ENCODE results near the gene PPP2R2C. TPM values are rescaled to one million over a fixed set of nuclear protein-coding genes. Genes with fewer than 3 reads are reported as not detected.

Gene PPP2R2C
- total RNA-seq, 2 donors from 2014 or later, result 0.53 TPM; not detected in 1

- no peak for DNase-seq
- ATAC-seq, result no peak
- intact Hi-C loops (cut with DNase I, micrococcal nuclease), result no loop called here
Observed at GRCh38 chr4:6393066-6393465, 79.3 kb downstream of the PPP2R2C start.

DNA sequence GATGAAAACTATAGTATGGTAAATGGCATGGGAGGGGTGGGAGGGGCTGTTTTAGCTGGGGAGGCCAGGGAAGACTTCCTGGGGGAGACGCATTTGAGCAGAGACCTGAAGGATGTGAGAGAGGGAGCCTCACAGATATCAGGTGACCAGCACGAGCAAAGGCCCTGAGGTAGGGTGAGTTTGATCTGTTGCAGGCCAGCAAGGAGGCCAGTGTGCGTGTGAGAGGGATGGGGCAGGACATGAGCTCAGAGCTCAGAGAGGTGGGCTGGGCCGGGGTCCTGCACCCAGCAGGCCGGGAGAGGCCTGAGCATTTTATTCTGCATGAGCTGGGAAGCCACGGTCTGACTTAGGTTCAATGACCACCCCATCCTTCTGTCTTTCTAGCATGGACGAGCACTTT, 80.0 kb downstream of the PPP2R2C start:
- intact Hi-C loops (cut with DNase I, micrococcal nuclease), result no loop called here
- no peak for ATAC-seq
- no peak for DNase-seq

GRCh38 chr4:6391852-6392188, 80.6 kb downstream of the PPP2R2C start:
- ATAC-seq (no peak), DNase-seq (no peak)
- intact Hi-C loops (cut with DNase I, micrococcal nuclease), result no loop called here

GRCh38 chr4:6391186-6391851, 81.1 kb downstream of the PPP2R2C start:
- intact Hi-C loops (cut with DNase I, micrococcal nuclease), result no loop called here
- ATAC-seq (no peak), DNase-seq (no peak)

DNA sequence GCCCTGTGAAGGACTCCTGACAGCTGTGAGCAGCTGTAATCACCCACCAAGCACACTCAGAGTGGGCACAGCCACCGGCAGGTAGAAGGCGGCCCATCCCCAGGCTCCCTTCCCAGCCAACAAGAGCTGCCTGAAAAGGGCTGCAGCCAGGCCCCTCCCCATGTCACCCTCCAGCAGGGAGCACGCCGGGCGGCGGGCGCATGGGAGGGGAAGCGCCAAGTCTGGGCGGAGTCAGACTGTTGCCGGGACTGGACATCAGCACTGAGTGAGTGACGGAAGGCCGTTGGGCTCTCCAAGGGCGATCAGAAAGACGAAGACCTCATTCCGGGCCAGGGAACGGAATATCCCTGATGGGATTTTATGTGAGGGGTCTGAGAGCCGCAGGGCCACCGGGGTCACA, 82.1 kb downstream of the PPP2R2C start:
- intact Hi-C loops (cut with DNase I, micrococcal nuclease), result no loop called here
- ATAC-seq, result no peak
- DNase-seq, result no peak

DNA sequence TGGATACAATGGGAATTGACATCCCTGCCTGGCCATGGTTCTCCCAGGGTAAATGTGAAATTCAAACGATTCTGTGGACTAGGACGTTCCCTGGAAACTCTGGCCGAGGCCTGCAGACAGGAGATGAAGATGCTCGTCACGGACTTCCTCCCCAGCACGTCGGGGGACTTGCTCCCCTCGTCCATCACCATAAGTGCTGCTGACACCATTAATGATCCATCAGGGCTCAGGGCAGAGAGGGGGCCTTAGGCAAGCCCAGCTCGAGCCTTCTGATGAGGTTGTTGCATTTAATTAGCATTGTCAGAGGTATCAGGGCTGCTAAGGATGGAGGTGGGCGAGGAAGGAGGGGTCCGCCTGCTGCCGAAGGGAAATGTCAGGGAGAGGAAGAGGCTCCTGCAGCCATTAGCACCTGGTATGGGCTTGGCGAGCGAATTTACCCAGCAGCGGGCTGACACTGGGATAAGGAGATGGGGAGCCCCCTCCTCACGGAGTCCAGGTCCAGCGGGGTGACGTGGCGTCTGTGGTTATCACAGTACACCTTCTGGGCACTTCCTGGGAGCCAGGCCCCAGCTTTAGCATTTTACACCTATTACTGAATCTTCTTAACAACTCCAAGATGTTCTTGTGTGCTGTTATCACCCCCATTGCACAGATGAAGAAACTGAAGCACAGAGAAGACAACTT, 83.1 kb downstream of the PPP2R2C start:
- DNase-seq (no peak), ATAC-seq (no peak)
- intact Hi-C loops (cut with DNase I, micrococcal nuclease), result no loop called here

DNA sequence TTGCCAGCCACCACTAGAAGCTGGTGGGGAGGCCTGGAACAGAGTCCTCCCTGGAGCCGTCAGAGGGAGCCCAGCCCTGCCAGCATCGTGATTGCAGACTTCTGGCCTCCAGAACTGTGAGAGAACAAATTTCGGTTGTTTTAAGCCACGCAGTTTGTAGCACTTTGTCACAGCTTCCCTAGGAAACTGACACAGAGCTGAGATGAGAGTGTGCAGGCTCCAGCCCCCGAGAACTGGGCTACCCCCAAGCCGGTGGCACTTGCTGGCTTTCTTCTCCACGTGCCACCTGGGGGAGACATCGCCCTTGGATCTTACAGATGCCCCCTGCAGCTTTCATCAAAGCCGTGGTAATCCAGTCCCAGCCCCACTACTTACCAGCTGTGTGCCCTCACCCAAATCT, 83.7 kb downstream of the PPP2R2C start:
- intact Hi-C loops (cut with DNase I, micrococcal nuclease), result no loop called here
- ATAC-seq, result no peak
- no peak for DNase-seq

DNA sequence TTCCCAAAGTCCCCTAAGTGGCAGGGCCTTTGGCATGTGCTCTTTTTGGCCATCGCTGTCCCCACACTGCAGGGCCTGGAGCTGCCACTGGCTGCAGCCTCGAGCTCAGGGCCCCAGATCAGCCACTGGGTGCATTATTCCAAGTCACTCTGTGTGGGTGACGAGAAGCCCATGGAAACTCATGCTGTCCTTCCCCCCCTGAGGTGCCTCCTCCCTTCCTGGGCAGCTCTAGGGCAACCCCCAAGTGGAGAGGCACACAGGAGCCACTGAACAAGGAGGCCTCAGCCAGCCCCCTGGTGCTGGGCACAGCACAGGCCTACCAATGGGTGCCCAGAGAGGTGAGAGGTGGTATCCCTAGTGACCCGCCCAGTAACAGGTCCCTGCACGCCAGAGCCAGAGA, 84.5 kb downstream of the PPP2R2C start:
- intact Hi-C loops (cut with DNase I, micrococcal nuclease), result no loop called here
- DNase-seq (no peak), ATAC-seq (no peak)

DNA sequence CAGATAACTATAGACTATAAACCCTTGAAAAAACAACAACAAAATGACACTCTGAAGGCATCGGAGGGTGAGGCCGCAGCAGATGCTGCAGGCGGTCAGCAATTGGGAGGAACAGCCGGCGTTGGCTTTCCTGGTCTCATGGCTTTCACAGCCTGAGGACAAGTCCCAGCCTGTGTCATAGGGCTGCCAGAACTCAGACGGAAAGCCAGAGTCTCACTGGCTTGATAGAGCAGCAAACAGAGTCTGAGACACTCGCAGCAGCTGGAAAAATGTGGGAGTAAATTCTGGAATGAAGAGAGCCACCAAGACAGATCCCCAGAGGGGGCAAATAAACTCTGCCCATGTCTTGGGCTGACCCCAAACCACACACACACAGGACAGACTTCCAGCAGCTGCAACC, 86.3 kb downstream of the PPP2R2C start:
- no peak for ATAC-seq
- intact Hi-C loops (cut with DNase I, micrococcal nuclease), result no loop called here

DNA sequence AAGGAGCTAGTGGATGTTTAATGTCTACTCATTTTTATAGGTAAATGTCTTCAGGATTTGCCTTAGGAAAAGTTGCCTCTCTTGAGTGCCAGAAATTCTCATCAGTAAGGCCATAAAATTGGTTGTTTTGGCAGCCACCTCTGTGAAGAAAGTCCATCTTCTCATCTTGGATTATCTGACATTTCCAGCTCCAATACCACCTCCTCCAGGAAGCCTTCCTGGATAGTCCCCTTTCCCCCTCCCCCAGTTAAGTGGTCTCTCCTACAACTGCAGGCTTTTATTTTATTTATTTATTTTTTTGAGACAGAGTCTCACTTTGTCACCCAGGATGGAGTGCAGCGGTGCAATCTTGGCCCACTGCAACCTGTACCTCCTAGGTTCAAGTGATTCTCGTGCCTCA, 87.1 kb downstream of the PPP2R2C start:
- ATAC-seq (no peak), DNase-seq (no peak)
- intact Hi-C loops (cut with DNase I, micrococcal nuclease), result no loop called here

More for the DNA sequence above, 86.3 kb downstream of the PPP2R2C start:
- no peak for DNase-seq

- intact Hi-C loops (cut with DNase I, micrococcal nuclease), result no loop called here
- DNase-seq, result no peak
- no peak for ATAC-seq
Observed at GRCh38 chr4:6384541-6384940, 87.9 kb downstream of the PPP2R2C start.

DNA sequence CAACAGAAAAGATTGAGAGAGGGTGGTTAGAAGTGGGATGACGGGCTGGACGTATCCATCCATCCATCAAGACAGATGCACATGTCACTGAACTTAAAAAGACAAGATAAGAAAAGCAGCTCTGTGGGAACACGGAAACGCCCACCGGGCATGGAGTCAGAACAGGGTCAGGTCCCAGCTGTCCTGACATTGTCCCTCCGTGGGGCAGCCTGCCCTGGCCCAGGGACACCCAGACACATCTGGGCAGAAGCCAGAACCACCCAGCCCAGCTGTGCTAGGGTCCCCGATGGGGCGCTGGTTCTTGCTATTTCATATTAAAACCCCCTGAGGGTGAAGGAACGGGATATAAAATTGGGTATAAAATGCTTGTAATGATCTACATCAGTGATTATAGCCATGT, 88.5 kb downstream of the PPP2R2C start:
- intact Hi-C loops (cut with DNase I, micrococcal nuclease), result no loop called here
- DNase-seq (no peak), ATAC-seq (no peak)

- no peak for DNase-seq
- intact Hi-C loops (cut with DNase I, micrococcal nuclease), result no loop called here
Observed at GRCh38 chr4:6383009-6383404, 89.4 kb downstream of the PPP2R2C start.

GRCh38 chr4:6381571-6382123, 90.8 kb downstream of the PPP2R2C start:
- intact Hi-C loops (cut with DNase I, micrococcal nuclease), result no loop called here
- no peak for DNase-seq

More at GRCh38 chr4:6383009-6383404, 89.4 kb downstream of the PPP2R2C start:
- ATAC-seq, result no peak

DNA sequence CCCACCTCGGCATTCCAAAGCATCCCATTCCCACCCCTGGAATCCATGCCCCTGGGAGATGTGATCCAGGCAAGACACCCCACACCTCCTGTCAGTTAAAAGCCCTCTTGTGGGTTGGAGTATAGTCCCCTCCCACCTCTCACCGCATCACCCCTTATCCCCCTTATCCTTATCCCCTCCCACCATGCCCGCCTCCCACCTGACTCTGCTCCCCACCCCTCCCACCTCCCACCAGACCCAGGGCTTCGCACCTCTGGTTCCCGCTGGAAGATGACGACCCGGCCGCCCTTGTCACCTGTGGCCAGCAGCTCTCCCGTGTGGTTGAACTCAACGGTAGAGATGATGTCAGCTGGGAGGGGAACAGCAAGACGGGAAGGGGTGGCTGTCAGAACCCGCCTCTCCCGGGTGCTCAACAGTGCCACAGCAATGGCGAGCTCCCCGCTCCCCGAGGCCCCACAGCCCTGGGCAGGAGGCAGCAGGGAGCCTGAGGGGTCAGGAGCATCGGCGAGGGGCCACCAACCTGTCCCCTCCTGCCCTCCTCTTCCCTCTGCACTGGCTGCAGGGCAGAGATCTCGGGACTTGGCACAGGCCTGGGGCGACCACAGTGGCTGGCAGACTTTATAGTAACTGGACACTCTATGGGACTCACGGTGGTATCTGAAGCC, 91.5 kb downstream of the PPP2R2C start:
- intact Hi-C loops (cut with DNase I, micrococcal nuclease), result no loop called here
- ATAC-seq (no peak), DNase-seq (no peak)

More at GRCh38 chr4:6381571-6382123, 90.8 kb downstream of the PPP2R2C start:
- no peak for ATAC-seq

DNA sequence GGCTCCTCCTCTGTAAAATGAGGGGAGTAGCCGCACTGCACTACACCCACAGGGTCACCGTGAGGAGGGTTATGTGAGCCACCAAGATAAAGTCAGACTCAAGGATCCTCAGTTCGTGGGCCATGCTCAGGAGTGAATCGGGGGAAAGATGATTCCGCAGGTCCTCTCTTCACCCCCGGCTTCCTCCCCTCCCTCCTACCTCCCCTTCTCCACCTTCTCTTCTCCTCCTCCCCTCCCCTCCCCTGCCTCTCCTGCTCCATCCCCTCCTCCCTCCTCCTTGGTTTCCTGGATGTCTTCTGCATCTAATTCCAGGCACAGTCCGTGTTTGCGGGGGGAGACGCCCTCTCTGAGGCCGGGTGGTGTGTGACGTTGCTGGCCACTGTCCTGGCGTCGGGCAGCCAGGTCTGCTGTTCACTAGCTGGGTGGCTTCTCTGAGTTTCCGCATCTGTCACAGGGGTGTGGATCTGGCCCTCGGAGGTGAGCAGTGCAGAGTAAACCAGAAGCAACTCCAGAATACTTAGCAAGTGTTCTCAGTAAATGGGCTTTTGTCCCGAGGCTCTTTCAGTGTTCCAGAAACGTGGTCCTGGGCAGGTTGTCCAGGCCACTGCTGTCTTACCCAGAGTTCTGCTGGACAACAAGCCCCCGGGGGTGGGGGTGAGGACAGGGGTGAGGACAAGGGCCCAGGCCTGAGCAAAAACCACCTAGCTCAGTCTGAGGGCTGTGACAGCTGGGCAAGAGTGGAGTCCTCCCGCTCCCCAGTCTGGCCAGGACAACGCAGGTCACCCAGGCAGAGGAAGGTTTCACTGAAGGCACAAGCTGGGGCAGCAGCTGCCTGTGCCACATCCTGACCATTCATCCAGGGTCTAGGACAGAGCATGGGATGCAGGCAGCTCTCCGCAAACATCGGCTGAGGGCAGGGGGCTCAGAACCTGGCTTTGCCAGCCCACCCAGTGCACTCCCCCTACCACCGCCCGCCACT, 92.4 kb downstream of the PPP2R2C start:
- ATAC-seq (no peak), DNase-seq (no peak)
- intact Hi-C loops (cut with DNase I, micrococcal nuclease), result no loop called here

GRCh38 chr4:6378493-6379445, 93.6 kb downstream of the PPP2R2C start:
- DNase-seq (no peak), ATAC-seq (no peak)
- intact Hi-C loops (cut with DNase I, micrococcal nuclease), result no loop called here

All from left colon (tissue), 2 donors.